Tibial nerve (tissue), 4 donors: ENCODE measurements around the gene SNX11.

Experiments
- CTCF ChIP-seq, 5 experiments: fragments of 200-600 bp in 3 of 5; fragments of 450-650 bp in 2 of 5; sonication (generic) in 3 of 5; IDR thresholded peaks; one replicate each; pipeline ENCODE4 v1.5.1; 2016 to 2019; ENCODE audit warnings: antibody characterized with exemption in 5 of 5, mild to moderate bottlenecking in 3 of 5, moderate library complexity in 2 of 5
- EP300 ChIP-seq, 2 donors: sonication (generic); formaldehyde crosslinking; IDR thresholded peaks; one replicate each; pipeline ENCODE4 v1.6.1; 2017; ENCODE audit warnings: antibody characterized with exemption in 2 of 2, mild to moderate bottlenecking in 1 of 2
- POLR2A ChIP-seq, 2 donors: fragments of 450-650 bp; IDR thresholded peaks; one replicate each; pipeline ENCODE4 v1.6.1; 2017; ENCODE audit warnings: antibody characterized with exemption in 2 of 2, mild to moderate bottlenecking in 2 of 2, moderate library complexity in 2 of 2

GRCh38 chr17:48062273-48062672 is 45.3 kb upstream of the SNX11 start:
- TF ChIP-seq POLR2A (IDR thresholded peaks at IDR 0.05) (no peak), CTCF (IDR thresholded peaks at IDR 0.05) (no peak), EP300 (IDR thresholded peaks at IDR 0.05) (no peak)
